Caco-2 (cell line): ENCODE measurements around the gene NAALADL2. TPM values are rescaled to one million over a fixed set of nuclear protein-coding genes. Genes with fewer than 3 reads are reported as not detected.
"Not testable (repeated sequence)": the region's sequence is repeated elsewhere in the genome, so short reads cannot be mapped to it uniquely, and the experiment has no call there.

ENCODE experiments used
- BruUV-seq: library from RNA; stranded (reverse); fragments of 400-500 nt; replicated peaks from 2 replicates; lab custom pipeline; 2021; lab: Mats Ljungman, UMichigan
- CTCF ChIA-PET: fragments of 300-600 bp; sonication (Branson Sonifier 250); formaldehyde crosslinking; loops from one replicate; lab custom pipeline; 2022; ENCODE audit warnings: antibody characterized with exemption; lab: Charles Lee
- POLR2A ChIA-PET: fragments of 300-600 bp; sonication (Branson Sonifier 250); formaldehyde crosslinking; loops from one replicate; lab custom pipeline; 2022; ENCODE audit warnings: antibody characterized with exemption; lab: Charles Lee
- DNase-seq, 2 experiments: peaks; one replicate each; pipeline versions ENCODE4 v3.0.0 to v3.0.0-alpha.2; 2020 to 2022
- H3K27me3 ChIP-seq: replicated peaks from 2 replicates; pipeline ENCODE4 v1.6.0; 2011; ENCODE audit warnings: low read length; ENCODE audit not compliant: control insufficient read depth, insufficient read depth
- H3K36me3 ChIP-seq: 2 replicates; pipeline ENCODE4 v1.5.1; 2011; ENCODE audit warnings: low read length; ENCODE audit not compliant: control insufficient read depth, insufficient read depth
- H3K4me1 ChIP-seq: fragments of 250-450 bp; sonication (Bioruptor Pico); 2 replicates; pipeline ENCODE4 v1.5.1; 2020; ENCODE audit warnings: mild to moderate bottlenecking
- H3K4me3 ChIP-seq: 2 replicates; pipeline ENCODE4 v1.5.1; 2011; ENCODE audit warnings: low read depth, mild to moderate bottlenecking, control low read depth, low read length
- H3K9me3 ChIP-seq: fragments of 250-450 bp; sonication (Bioruptor Pico); 2 replicates; pipeline ENCODE4 v1.5.1; 2020; ENCODE audit warnings: mild to moderate bottlenecking, moderate library complexity
- H3K27ac Mint-ChIP-seq: one replicate; pipeline ENCODE4 v1.8.0; 2022; ENCODE audit warnings: mixed read lengths; ENCODE audit not compliant: unreplicated experiment
- H3K27me3 Mint-ChIP-seq: one replicate; pipeline ENCODE4 v1.8.0; 2022; ENCODE audit warnings: mixed read lengths; ENCODE audit not compliant: insufficient read depth, unreplicated experiment
- H3K36me3 Mint-ChIP-seq: one replicate; pipeline ENCODE4 v1.8.0; 2022; ENCODE audit warnings: mild to moderate bottlenecking, mixed read lengths; ENCODE audit not compliant: insufficient read depth, unreplicated experiment
- H3K4me1 Mint-ChIP-seq: one replicate; pipeline ENCODE4 v1.8.0; 2022; ENCODE audit warnings: low read depth, mixed read lengths; ENCODE audit not compliant: unreplicated experiment
- H3K4me3 Mint-ChIP-seq: one replicate; pipeline ENCODE4 v1.8.0; 2022; ENCODE audit warnings: mild to moderate bottlenecking, moderate library complexity, mixed read lengths; ENCODE audit not compliant: unreplicated experiment
- H3K9me3 Mint-ChIP-seq: one replicate; pipeline ENCODE4 v1.8.0; 2022; ENCODE audit warnings: mixed read lengths; ENCODE audit not compliant: unreplicated experiment
- CTCF ChIP-seq, 2 experiments: fragments of 200-600 bp in 1 of 2; IDR thresholded peaks; 1 replicate in 1 of 2; 2 replicates in 1 of 2; pipeline versions ENCODE4 v1.5.1 to v1.8.0; 2011 to 2022; ENCODE audit warnings: antibody characterized with exemption in 1 of 2, control low read depth in 1 of 2, inconsistent platforms in 1 of 2, low read depth in 1 of 2, low read length in 1 of 2, mild to moderate bottlenecking in 1 of 2, moderate library complexity in 1 of 2; ENCODE audit not compliant: insufficient read depth in 1 of 2, severe bottlenecking in 1 of 2, unreplicated experiment in 1 of 2
- intact Hi-C: fragments of 100-400 bp; cut with micrococcal nuclease; formaldehyde crosslinking; loops from one replicate; pipeline ENCODE4 v1.10.0; 2022; ENCODE audit not compliant: unreplicated experiment
- total RNA-seq: library from RNA; stranded (reverse); gene quantifications from 2 replicates; pipeline ENCODE4 v1.2.3, GENCODE V29; 2022

Gene NAALADL2
- total RNA-seq, 1 experiment from 2014 or later = 4.4 TPM

- BruUV-seq = no TSS peak
- TF ChIP-seq CTCF (IDR thresholded peaks at IDR 0.05; ENCODE audit: insufficient read depth in 1 of 2, low read depth in 1 of 2, low read length in 1 of 2, severe bottlenecking in 1 of 2, unreplicated experiment in 1 of 2) = no peak
Observed at GRCh38 chr3:175777965-175778364, 918.8 kb downstream of the NAALADL2 start.

GRCh38 chr3:175778994-175779393 is 919.9 kb downstream of the NAALADL2 start:
- intact Hi-C loops = no loop called here
- ChIA-PET CTCF (no interaction called here), POLR2A (no interaction called here)
- H3K36me3 Mint-ChIP-seq = no peaks in the 10 kb centered on the region
- H3K9me3 Mint-ChIP-seq = no peaks in the 10 kb centered on the region
- H3K4me3 Mint-ChIP-seq = no peak overlapping the region
- no peak for TF ChIP-seq CTCF (IDR thresholded peaks at IDR 0.05; ENCODE audit: insufficient read depth in 1 of 2, low read depth in 1 of 2, low read length in 1 of 2, severe bottlenecking in 1 of 2, unreplicated experiment in 1 of 2)
- Histone ChIP-seq H3K27me3 (no peaks in the 10 kb centered on the region), H3K4me3 (no peak overlapping the region), H3K4me1 (no peaks in the 10 kb centered on the region; the same call in 1 of the 2 replicates), H3K36me3 (no peaks in the 10 kb centered on the region), H3K9me3 (no peaks in the 10 kb centered on the region)
- no peak for DNase-seq
- H3K4me1 Mint-ChIP-seq = peaks cover 9% of the 10 kb centered on the region
- no peaks in the 10 kb centered on the region for H3K27me3 Mint-ChIP-seq
- no peak overlapping the region for H3K27ac Mint-ChIP-seq
- no TSS peak for BruUV-seq

More at GRCh38 chr3:175777965-175778364, 918.8 kb downstream of the NAALADL2 start:
- H3K4me3 ChIP-seq = no peak overlapping the region
- H3K27me3 Mint-ChIP-seq = no peaks in the 10 kb centered on the region
- no peaks in the 10 kb centered on the region for H3K9me3 ChIP-seq
- POLR2A ChIA-PET = no interaction called here
- no peak for DNase-seq
- H3K27me3 ChIP-seq = no peaks in the 10 kb centered on the region
- H3K27ac Mint-ChIP-seq = no peak overlapping the region
- CTCF ChIA-PET = no interaction called here
- no peak overlapping the region for H3K4me3 Mint-ChIP-seq
- no peaks in the 10 kb centered on the region for H3K36me3 Mint-ChIP-seq
- H3K4me1 ChIP-seq = no peaks in the 10 kb centered on the region; the same call in 1 of the 2 replicates
- intact Hi-C loops = no loop called here
- peaks cover 9% of the 10 kb centered on the region for H3K4me1 Mint-ChIP-seq
- H3K9me3 Mint-ChIP-seq = no peaks in the 10 kb centered on the region
- H3K36me3 ChIP-seq = no peaks in the 10 kb centered on the region

- H3K27ac Mint-ChIP-seq, H3K9me3 ChIP-seq, POLR2A ChIA-PET, H3K4me3 ChIP-seq, H3K36me3 ChIP-seq, H3K4me1 Mint-ChIP-seq, BruUV-seq, DNase-seq, H3K36me3 Mint-ChIP-seq, CTCF ChIA-PET, H3K4me1 ChIP-seq, intact Hi-C loops, H3K9me3 Mint-ChIP-seq, H3K27me3 Mint-ChIP-seq, H3K4me3 Mint-ChIP-seq, H3K27me3 ChIP-seq: not testable (repeated sequence)
Observed at GRCh38 chr3:175787109-175787508, 928.0 kb downstream of the NAALADL2 start.

GRCh38 chr3:175792245-175792644 is 933.1 kb downstream of the NAALADL2 start:
- no peak for TF ChIP-seq CTCF (IDR thresholded peaks at IDR 0.05; ENCODE audit: insufficient read depth in 1 of 2, low read depth in 1 of 2, low read length in 1 of 2, severe bottlenecking in 1 of 2, unreplicated experiment in 1 of 2)
- CTCF ChIA-PET = no interaction called here
- H3K4me1 Mint-ChIP-seq = no peaks in the 10 kb centered on the region
- BruUV-seq = no TSS peak
- no peaks in the 10 kb centered on the region for H3K9me3 ChIP-seq
- H3K27ac Mint-ChIP-seq = no peak overlapping the region
- POLR2A ChIA-PET = no interaction called here
- no peak for DNase-seq
- no peaks in the 10 kb centered on the region for H3K27me3 Mint-ChIP-seq
- H3K36me3 Mint-ChIP-seq = no peaks in the 10 kb centered on the region
- H3K9me3 Mint-ChIP-seq = no peaks in the 10 kb centered on the region
- no peaks in the 10 kb centered on the region for H3K27me3 ChIP-seq
- no peak overlapping the region for H3K4me3 Mint-ChIP-seq
- no peak overlapping the region for H3K4me3 ChIP-seq
- no peaks in the 10 kb centered on the region for H3K4me1 ChIP-seq
- intact Hi-C loops = no loop called here
- H3K36me3 ChIP-seq = no peaks in the 10 kb centered on the region
